Measurements from ENCODE around the gene TEX28. TPM values are rescaled to one million over a fixed set of nuclear protein-coding genes. Genes with fewer than 3 reads are reported as not detected.
A peak's percentile ranks its signal among the peaks of the same experiment; 100 is the strongest.

The TEX28 gene
- total RNA-seq, 2 experiments from 2014 or later: not detected

- no peaks in the 10 kb centered on the region for H3K9me3 Mint-ChIP-seq
- CTCF ChIA-PET: no interaction called here
Measured at GRCh38 chrX:154323537-154323936, 28.6 kb upstream of the TEX28 start.

GRCh38 chrX:154322890-154323289, 28.0 kb upstream of the TEX28 start:
- ChIA-PET CTCF (no interaction called here), POLR2A (no interaction called here)
- DNase-seq: no peak
- no peaks in the 10 kb centered on the region for H3K9me3 Mint-ChIP-seq
- no peak overlapping the region for H3K4me3 Mint-ChIP-seq
- H3K36me3 Mint-ChIP-seq (ENCODE audit: low read depth): no peaks in the 10 kb centered on the region
- H3K27me3 Mint-ChIP-seq: peaks cover 2% of the 10 kb centered on the region
- no peak overlapping the region for H3K27ac Mint-ChIP-seq
- peaks cover 48% of the 10 kb centered on the region for H3K4me1 Mint-ChIP-seq

More at GRCh38 chrX:154323537-154323936, 28.6 kb upstream of the TEX28 start:
- no peaks in the 10 kb centered on the region for H3K36me3 Mint-ChIP-seq (ENCODE audit: low read depth)
- DNase-seq: no peak
- no peak overlapping the region for H3K4me3 Mint-ChIP-seq
- H3K27me3 Mint-ChIP-seq: peaks cover 2% of the 10 kb centered on the region
- POLR2A ChIA-PET: no interaction called here
- no peak overlapping the region for H3K27ac Mint-ChIP-seq
- H3K4me1 Mint-ChIP-seq: peaks cover 50% of the 10 kb centered on the region

- CTCF ChIA-PET: interaction anchor here (1.2 kb wide), 1 partner anchor 52 kb away, joined by 3 read pairs; the partner anchor contains the start of gene FLNA
- H3K27ac Mint-ChIP-seq: no peak overlapping the region
- no peak overlapping the region for H3K4me3 Mint-ChIP-seq
Measured at GRCh38 chrX:154321594-154321993, 26.7 kb upstream of the TEX28 start.

GRCh38 chrX:154321152-154321551, 26.2 kb upstream of the TEX28 start:
- Mint-ChIP-seq H3K27ac (no peak overlapping the region), H3K4me3 (no peak overlapping the region), H3K4me1 (peaks cover 37% of the 10 kb centered on the region), H3K36me3 (ENCODE audit: low read depth) (no peaks in the 10 kb centered on the region), H3K9me3 (no peaks in the 10 kb centered on the region), H3K27me3 (peaks cover 2% of the 10 kb centered on the region)
- DNase-seq: no peak
- POLR2A ChIA-PET: no interaction called here
- CTCF ChIA-PET: interaction anchor here (1.2 kb wide), 1 partner anchor 53 kb away, joined by 3 read pairs; the partner anchor contains the start of gene FLNA

More at GRCh38 chrX:154321594-154321993, 26.7 kb upstream of the TEX28 start:
- peaks cover 41% of the 10 kb centered on the region for H3K4me1 Mint-ChIP-seq
- no peaks in the 10 kb centered on the region for H3K36me3 Mint-ChIP-seq (ENCODE audit: low read depth)
- DNase-seq: no peak
- H3K9me3 Mint-ChIP-seq: no peaks in the 10 kb centered on the region
- peaks cover 2% of the 10 kb centered on the region for H3K27me3 Mint-ChIP-seq
- POLR2A ChIA-PET: interaction anchor here (0.7 kb wide), 1 partner anchor 350 kb away, joined by 3 read pairs; no protein-coding TSS in a partner anchor

- Mint-ChIP-seq H3K36me3 (ENCODE audit: low read depth) (no peaks in the 10 kb centered on the region), H3K4me1 (peaks cover 31% of the 10 kb centered on the region), H3K27ac (no peak overlapping the region), H3K9me3 (no peaks in the 10 kb centered on the region), H3K4me3 (no peak overlapping the region), H3K27me3 (peaks cover 2% of the 10 kb centered on the region)
- no peak for DNase-seq
- ChIA-PET POLR2A (no interaction called here), CTCF (no interaction called here)
Measured at GRCh38 chrX:154320406-154320805, 25.5 kb upstream of the TEX28 start.

GRCh38 chrX:154317391-154317995, 22.6 kb upstream of the TEX28 start:
- POLR2A ChIA-PET: no interaction called here
- CTCF ChIA-PET: interaction anchor here (1.4 to 2.0 kb wide), 3 partner anchors 9 to 16 kb away, joined by 6 to 12 read pairs (median 6); no protein-coding TSS in a partner anchor
- Mint-ChIP-seq H3K4me1 (peaks cover 47% of the 10 kb centered on the region), H3K9me3 (no peaks in the 10 kb centered on the region), H3K27me3 (peaks cover 2% of the 10 kb centered on the region), H3K4me3 (no peak overlapping the region), H3K36me3 (ENCODE audit: low read depth) (no peaks in the 10 kb centered on the region), H3K27ac (no peak overlapping the region)
- DNase-seq: no peak

GRCh38 chrX:154315416-154315815, 20.5 kb upstream of the TEX28 start:
- no peaks in the 10 kb centered on the region for H3K36me3 Mint-ChIP-seq (ENCODE audit: low read depth)
- H3K9me3 Mint-ChIP-seq: no peaks in the 10 kb centered on the region
- H3K27ac Mint-ChIP-seq: no peak overlapping the region
- no peak for DNase-seq
- peaks cover 52% of the 10 kb centered on the region for H3K4me1 Mint-ChIP-seq
- no peak overlapping the region for H3K4me3 Mint-ChIP-seq
- CTCF ChIA-PET: interaction anchor here (1.3 kb wide), 1 partner anchor 58 kb away, joined by 3 read pairs; no protein-coding TSS in a partner anchor
- H3K27me3 Mint-ChIP-seq: peaks cover 2% of the 10 kb centered on the region
- POLR2A ChIA-PET: no interaction called here

GRCh38 chrX:154313147-154313546, 18.2 kb upstream of the TEX28 start:
- Mint-ChIP-seq H3K36me3 (ENCODE audit: low read depth) (no peaks in the 10 kb centered on the region), H3K4me3 (no peak overlapping the region), H3K4me1 (peaks cover 59% of the 10 kb centered on the region), H3K27me3 (no peaks in the 10 kb centered on the region), H3K27ac (peak overlapping the region; percentile 90), H3K9me3 (no peaks in the 10 kb centered on the region)
- peak; percentile 46 for DNase-seq
- CTCF ChIA-PET: interaction anchor here (0.9 kb wide), 1 partner anchor 176 kb away, joined by 3 read pairs; no protein-coding TSS in a partner anchor
- POLR2A ChIA-PET: interaction anchor here (1.5 kb wide), 1 partner anchor 14 kb away, joined by 4 read pairs; no protein-coding TSS in a partner anchor

- peaks cover 61% of the 10 kb centered on the region for H3K4me1 Mint-ChIP-seq
- ChIA-PET CTCF (no interaction called here), POLR2A (interaction anchor here (1.5 kb wide), 1 partner anchor 15 kb away, joined by 4 read pairs; no protein-coding TSS in a partner anchor)
- H3K36me3 Mint-ChIP-seq (ENCODE audit: low read depth): no peaks in the 10 kb centered on the region
- no peak overlapping the region for H3K27ac Mint-ChIP-seq
- H3K9me3 Mint-ChIP-seq: no peaks in the 10 kb centered on the region
- DNase-seq: no peak
- H3K4me3 Mint-ChIP-seq: no peak overlapping the region
- H3K27me3 Mint-ChIP-seq: no peaks in the 10 kb centered on the region
Measured at GRCh38 chrX:154312116-154312515, 17.2 kb upstream of the TEX28 start.

GRCh38 chrX:154310616-154311536, 16.0 kb upstream of the TEX28 start:
- CTCF ChIA-PET: interaction anchor here (2.8 to 4.1 kb wide), 2 partner anchors 16 to 174 kb away, joined by 16 to 19 read pairs; no protein-coding TSS in a partner anchor
- POLR2A ChIA-PET: no interaction called here
- Mint-ChIP-seq H3K36me3 (ENCODE audit: low read depth) (no peaks in the 10 kb centered on the region), H3K27me3 (no peaks in the 10 kb centered on the region), H3K9me3 (no peaks in the 10 kb centered on the region), H3K4me3 (no peak overlapping the region), H3K4me1 (peaks cover 60% of the 10 kb centered on the region), H3K27ac (peak overlapping the region; percentile 14)
- DNase-seq: no peak

- Mint-ChIP-seq H3K4me3 (no peak overlapping the region), H3K4me1 (peaks cover 57% of the 10 kb centered on the region), H3K9me3 (no peaks in the 10 kb centered on the region), H3K27ac (no peak overlapping the region), H3K27me3 (no peaks in the 10 kb centered on the region), H3K36me3 (ENCODE audit: low read depth) (no peaks in the 10 kb centered on the region)
- no peak for DNase-seq
- ChIA-PET POLR2A (interaction anchor here (0.9 kb wide), 1 partner anchor 7 kb away, joined by 4 read pairs; no protein-coding TSS in a partner anchor), CTCF (interaction anchor here (1.1 to 4.1 kb wide), 6 partner anchors 9 to 183 kb away, joined by 3 to 19 read pairs (median 6); no protein-coding TSS in a partner anchor)
Measured at GRCh38 chrX:154309041-154309775, 14.3 kb upstream of the TEX28 start.

- no peaks in the 10 kb centered on the region for H3K27me3 Mint-ChIP-seq
- H3K27ac Mint-ChIP-seq: peak overlapping the region; percentile 74
- no peaks in the 10 kb centered on the region for H3K9me3 Mint-ChIP-seq
- POLR2A ChIA-PET: interaction anchor here (0.9 to 1.1 kb wide), 2 partner anchors 8 to 171 kb away, joined by 3 to 4 read pairs; no protein-coding TSS in a partner anchor
- DNase-seq: peak; percentile 83
- H3K4me3 Mint-ChIP-seq: no peak overlapping the region
- CTCF ChIA-PET: interaction anchor here (0.6 to 4.1 kb wide), 10 partner anchors 9 to 298 kb away, joined by 3 to 19 read pairs (median 4); no protein-coding TSS in a partner anchor
- peaks cover 49% of the 10 kb centered on the region for H3K4me1 Mint-ChIP-seq
- no peaks in the 10 kb centered on the region for H3K36me3 Mint-ChIP-seq (ENCODE audit: low read depth)
Measured at GRCh38 chrX:154308108-154308946, 13.4 kb upstream of the TEX28 start.

Measured in activated CD4-positive, alpha-beta memory T cell treated with anti-CD3 and anti-CD28 coated beads, Interleukin-2, amount 10 ng/mL, durations not matched to agents 7 days and 5 days (primary cell).